Measurements from ENCODE around the gene EFNA5.

DNA sequence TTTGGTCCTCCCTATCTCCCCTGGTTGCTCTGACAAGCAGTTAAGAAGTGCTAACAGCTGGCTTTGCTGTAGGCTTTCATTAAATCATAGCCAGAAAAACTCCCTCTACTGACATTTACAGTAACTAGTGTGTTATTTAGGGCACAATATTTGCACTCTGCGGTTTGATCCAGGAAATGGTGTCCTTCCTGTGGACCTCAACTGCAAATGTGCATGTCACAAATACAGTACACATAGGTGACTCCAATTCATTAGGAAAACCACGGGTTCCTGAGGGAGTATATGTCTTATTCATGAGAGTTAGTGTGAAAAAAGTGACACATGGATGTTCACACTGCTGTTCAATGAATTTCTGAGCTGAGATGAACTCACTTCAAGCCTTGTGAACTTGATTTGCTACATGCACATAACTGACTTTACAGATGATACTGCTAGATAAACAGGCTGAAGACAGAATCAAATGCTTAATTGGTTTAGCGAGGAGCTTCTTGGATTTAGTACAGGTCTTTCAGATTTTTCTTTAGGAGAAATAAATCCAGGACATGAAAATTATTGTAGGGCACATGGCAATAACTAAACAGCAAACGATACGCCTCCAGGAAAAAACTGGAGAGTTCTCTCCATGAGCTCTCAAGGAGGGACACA, 281.5 kb downstream of the EFNA5 start:
- no peak for TF ChIP-seq ZNF274 (IDR thresholded peaks at IDR 0.05; ENCODE audit: low read depth, low read length)
- no peak for TF ChIP-seq SUZ12 (IDR thresholded peaks at IDR 0.05; ENCODE audit: extremely low read depth, insufficient read depth, insufficient read length)

All from NT2/D1 (cell line).